NCI-H2029 (cell line): Measurements from ENCODE around the gene XRRA1.
"Not testable (repeated sequence)": the region's sequence is repeated elsewhere in the genome, so short reads cannot be mapped to it uniquely, and the experiment has no call there.

Source experiments
- DNase-seq: peaks from one replicate; lab custom pipeline; 2025; lab: John Stamatoyannopoulos, UW

The XRRA1 gene

DNA sequence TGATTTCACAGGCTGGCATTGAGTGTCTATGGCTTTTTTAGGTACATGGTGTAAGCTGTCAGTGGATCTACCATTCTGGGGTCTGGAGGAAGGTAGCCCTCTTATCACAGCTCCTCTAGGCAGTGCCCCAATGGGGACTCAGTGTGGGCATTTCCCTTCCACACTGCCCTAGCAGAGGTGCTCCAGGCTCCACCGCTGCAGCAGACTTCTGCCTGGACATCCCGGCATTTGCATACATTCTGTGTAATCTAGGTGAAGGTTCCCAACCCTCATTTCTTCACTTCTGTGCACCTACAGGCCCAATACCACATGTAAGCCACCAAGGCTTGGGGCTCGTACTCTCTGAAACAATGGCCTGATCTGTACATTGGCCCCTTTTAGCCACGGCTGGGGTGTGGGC lies 122.0 kb downstream of the XRRA1 start:
- DNase-seq = no peak

- DNase-seq = not testable (repeated sequence)
These were observed 123.3 kb downstream of the XRRA1 start for GRCh38 chr11:74825596-74825995.

- no peak for DNase-seq
These were observed 124.5 kb downstream of the XRRA1 start for GRCh38 chr11:74824285-74824982.

GRCh38 chr11:74822170-74822569 lies 126.7 kb downstream of the XRRA1 start:
- DNase-seq = no peak

- DNase-seq = no peak
These were observed 128.1 kb downstream of the XRRA1 start for GRCh38 chr11:74820763-74821162.

- no peak for DNase-seq
These were observed 129.5 kb downstream of the XRRA1 start for GRCh38 chr11:74819400-74819799.

GRCh38 chr11:74818283-74818946 lies 130.5 kb downstream of the XRRA1 start:
- DNase-seq = no peak

GRCh38 chr11:74816664-74817063 lies 132.2 kb downstream of the XRRA1 start:
- DNase-seq = no peak

DNA sequence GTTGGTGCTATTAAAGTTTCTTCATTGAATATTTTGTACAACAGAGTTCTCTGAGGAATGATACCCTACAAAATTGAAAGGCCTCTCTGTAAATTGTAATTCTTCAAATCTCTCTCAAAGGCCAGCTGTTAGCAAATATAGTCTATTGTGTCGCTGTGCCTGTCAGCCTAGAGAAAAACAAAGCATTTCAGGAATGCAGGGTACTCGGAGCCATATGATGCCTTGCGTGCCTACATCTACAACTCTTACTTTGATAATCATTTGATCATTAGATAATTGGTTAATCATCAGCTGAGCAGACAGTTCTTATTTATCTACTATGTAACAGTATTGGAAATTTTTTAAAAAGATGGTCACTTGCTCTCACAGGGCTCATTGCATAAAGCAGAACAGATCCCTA lies 132.9 kb downstream of the XRRA1 start:
- DNase-seq = no peak

GRCh38 chr11:74809801-74810200 lies 139.1 kb downstream of the XRRA1 start:
- no peak for DNase-seq

GRCh38 chr11:74806267-74806666 lies 142.6 kb downstream of the XRRA1 start:
- no peak for DNase-seq

DNA sequence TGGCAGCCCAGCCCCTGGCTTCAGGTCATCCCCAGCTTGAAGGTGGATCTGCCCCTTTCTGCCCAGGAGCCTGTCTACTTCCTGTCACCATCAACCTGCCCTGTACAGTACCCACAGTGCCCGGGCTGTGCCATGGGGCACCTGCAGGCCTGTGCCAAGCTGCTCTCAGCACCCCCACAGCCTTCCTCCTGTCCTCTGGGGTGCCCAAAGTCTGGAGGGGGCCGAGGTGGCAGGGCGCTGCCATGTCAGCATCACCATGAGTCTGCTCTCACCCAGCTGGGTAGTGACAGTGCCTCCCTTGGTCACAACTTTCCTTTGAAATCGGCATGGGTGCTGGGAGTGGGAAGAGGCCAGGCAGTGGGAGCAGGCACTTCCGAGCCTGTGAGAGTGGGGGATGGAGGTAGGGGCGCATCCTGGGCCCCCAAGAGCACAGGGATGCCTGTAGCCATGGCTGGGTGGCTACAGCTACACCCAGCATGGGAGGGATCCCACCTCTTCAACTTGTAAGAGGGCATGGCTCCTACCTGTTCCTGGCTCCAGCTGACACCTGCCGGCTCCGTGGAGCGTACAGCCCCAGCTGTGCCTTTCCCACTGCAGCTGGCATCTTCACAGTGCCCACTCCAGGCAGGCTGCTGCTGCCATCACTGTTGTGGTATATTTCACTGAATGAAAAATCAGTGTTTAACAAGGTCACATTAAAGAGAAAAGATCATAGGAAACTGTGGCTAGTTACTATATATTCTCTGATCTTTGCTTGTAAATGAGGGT lies 157.4 kb downstream of the XRRA1 start:
- no peak for DNase-seq
